ENCODE measurements around the gene MGRN1. TPM values are rescaled to one million over a fixed set of nuclear protein-coding genes. Genes with fewer than 3 reads are reported as not detected.
A peak's percentile ranks its signal among the peaks of the same experiment; 100 is the strongest.

MGRN1 gene
- total and polyA plus RNA-seq, 12 donors = 19.2 to 73.5 (median 40.8) TPM

DNA sequence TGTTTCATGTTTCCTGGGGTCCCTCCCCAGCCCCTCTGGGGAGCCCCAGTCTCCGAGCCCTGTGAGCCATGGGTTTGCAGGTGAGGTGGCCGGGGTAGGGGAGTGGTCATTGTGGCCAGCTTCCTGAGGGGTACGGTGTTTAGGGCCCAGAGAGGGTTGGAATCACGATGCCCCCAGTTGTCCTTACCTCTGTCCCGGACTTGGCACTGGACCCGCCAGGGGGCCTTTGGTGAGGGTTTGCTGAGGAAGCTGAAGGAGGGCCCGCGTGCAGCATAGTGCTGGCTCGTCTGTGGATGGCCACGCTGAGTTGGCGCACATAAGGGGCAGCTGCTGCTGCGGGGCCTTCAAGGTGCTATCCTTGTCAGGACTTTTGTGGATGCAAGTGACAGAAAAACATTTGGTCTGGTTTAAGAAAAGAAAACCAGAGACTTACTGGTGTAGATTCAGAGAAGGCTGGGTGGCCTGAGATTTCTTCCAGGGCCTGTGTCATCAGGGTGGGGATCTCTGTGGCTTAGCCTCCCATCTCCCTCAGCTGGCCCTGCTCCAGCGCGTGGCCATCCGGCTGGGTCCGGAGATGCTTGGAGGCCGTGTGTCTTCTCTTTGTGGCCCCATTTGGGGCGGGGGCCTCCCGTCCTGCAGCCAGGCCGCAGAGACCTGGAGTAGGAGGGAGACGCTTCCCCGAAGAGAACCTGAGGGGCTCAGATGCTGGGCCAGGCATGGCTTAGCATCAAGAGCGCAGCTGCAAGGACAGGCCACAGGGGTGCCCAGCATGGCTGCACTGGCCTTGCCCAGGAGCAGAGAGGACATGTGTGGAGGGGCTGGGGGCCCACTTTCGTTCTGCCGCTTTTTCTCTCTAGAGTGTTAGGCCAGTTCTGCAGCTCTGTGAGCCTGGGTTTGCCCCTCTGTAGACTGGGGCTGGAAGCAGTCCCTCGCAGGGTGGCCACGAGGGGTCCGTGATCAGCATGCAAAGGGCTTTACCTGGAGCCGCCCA is 35.0 kb downstream of the MGRN1 start:
- WGBS, 2 donors = 84 to 90% methylated on average over 29 of the region's 29 CpGs
- peaks cover 6 to 43% (median 23%) of the 10 kb centered on the region in 9 donors for H3K4me1 ChIP-seq
- no peaks in the 10 kb centered on the region for H3K27me3 ChIP-seq
- H3K36me3 ChIP-seq = peaks cover 0 to 77% (median 15%) of the 10 kb centered on the region in 9 donors
- no peak for DNase-seq
- H3K4me3 ChIP-seq = no peak overlapping the region
- peak overlapping the region in 3 of 10 donors; percentile 13 to 68 (median 25) for H3K27ac ChIP-seq
- ATAC-seq = peak in 1 of 8 donors; percentile 6
- TF ChIP-seq, protein P1, sequence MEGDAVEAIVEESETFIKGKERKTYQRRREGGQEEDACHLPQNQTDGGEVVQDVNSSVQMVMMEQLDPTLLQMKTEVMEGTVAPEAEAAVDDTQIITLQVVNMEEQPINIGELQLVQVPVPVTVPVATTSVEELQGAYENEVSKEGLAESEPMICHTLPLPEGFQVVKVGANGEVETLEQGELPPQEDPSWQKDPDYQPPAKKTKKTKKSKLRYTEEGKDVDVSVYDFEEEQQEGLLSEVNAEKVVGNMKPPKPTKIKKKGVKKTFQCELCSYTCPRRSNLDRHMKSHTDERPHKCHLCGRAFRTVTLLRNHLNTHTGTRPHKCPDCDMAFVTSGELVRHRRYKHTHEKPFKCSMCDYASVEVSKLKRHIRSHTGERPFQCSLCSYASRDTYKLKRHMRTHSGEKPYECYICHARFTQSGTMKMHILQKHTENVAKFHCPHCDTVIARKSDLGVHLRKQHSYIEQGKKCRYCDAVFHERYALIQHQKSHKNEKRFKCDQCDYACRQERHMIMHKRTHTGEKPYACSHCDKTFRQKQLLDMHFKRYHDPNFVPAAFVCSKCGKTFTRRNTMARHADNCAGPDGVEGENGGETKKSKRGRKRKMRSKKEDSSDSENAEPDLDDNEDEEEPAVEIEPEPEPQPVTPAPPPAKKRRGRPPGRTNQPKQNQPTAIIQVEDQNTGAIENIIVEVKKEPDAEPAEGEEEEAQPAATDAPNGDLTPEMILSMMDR (IDR thresholded peaks at IDR 0.05) = no peak
- no peaks in the 10 kb centered on the region for H3K9me3 ChIP-seq
- intact Hi-C loops (cut with DNase I) = no loop called here

DNA sequence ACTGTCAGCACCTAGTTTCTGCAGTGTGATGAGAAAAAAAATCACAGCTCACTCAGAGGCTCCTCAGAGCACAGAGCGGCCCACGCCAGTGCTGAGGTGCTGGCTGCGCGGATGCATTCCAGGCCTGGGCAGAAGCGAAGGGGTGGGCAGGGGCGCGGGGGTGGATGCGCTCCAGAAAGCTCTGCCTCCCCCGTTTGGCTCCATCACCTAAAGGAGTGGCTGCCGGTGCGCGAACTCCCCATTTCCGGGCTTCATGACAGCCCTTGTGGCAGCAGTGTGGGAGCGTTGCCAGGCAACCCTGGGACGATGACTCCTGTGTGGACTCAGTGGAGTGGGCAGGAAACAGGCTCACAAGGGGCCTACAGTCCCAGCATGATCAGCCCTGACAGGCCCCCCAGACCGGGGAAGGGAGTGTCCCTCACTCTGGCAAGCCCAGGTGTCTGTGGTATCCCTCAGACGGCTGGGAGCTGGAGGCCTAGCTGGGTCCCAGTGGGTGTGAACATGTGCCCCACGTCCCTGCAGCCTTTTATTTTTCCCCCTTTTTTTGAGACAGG is 35.9 kb downstream of the MGRN1 start:
- DNase-seq (peak; percentile 55 to 69), ATAC-seq (peak; percentile 35 to 67 (median 42))
- no peak overlapping the region for H3K4me3 ChIP-seq
- no peaks in the 10 kb centered on the region for H3K9me3 ChIP-seq
- H3K27me3 ChIP-seq = no peaks in the 10 kb centered on the region
- peak overlapping the region in 3 of 10 donors; percentile 13 to 68 (median 51) for H3K27ac ChIP-seq
- 28 to 30% methylated on average over 18 of the region's 18 CpGs for WGBS, 2 donors
- TF ChIP-seq, protein P1 (IDR thresholded peaks at IDR 0.05) = no peak
- H3K36me3 ChIP-seq = peaks cover 0 to 77% (median 10%) of the 10 kb centered on the region in 9 donors
- peaks cover 6 to 52% (median 24%) of the 10 kb centered on the region in 9 donors for H3K4me1 ChIP-seq
- intact Hi-C loops (cut with DNase I) = no loop called here

DNA sequence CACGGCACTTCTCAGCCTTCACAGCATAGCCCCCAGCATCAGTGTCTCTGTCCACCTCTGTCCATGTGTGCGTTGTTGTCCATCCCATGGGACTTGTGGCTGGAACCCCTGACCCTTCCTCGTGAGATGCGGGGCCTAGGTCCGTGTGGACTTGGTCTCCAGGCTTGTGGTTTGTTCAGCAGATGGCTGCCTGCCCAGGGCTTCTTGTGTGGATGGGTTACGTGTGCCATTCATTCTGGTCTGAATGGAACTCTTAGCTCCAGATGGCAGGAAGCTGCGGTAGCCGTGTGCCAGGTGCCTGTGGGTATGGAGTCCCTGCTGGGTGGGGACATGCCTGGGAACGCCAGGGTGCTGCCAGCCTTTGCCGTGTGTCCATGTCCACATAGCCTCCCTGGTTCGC is 37.0 kb downstream of the MGRN1 start:
- no peaks in the 10 kb centered on the region for H3K9me3 ChIP-seq
- H3K27ac ChIP-seq = no peak overlapping the region
- intact Hi-C loops (cut with DNase I) = no loop called here
- H3K27me3 ChIP-seq = no peaks in the 10 kb centered on the region
- peaks cover 6 to 52% (median 24%) of the 10 kb centered on the region in 9 donors for H3K4me1 ChIP-seq
- peaks cover 0 to 77% (median 13%) of the 10 kb centered on the region in 9 donors for H3K36me3 ChIP-seq
- ATAC-seq (no peak), DNase-seq (no peak)
- 75 to 78% methylated on average over 11 of the region's 11 CpGs for WGBS, 2 donors
- TF ChIP-seq, protein P1 (IDR thresholded peaks at IDR 0.05) = no peak
- no peak overlapping the region for H3K4me3 ChIP-seq

DNA sequence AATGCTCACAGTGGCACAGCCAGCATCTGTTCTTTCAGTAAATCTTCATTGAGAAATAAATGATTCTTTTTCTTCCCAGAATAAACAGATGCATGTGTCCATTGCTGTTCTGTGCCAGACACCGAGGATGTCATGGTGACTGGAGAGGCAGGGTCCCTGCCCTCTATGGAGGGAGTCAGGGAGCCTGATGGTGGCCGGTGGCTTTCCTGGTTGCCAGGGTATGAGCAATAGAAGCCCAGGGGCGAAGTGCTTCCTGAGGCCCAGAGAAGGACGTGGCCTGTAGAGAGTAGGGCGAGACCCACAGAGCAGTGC is 38.8 kb downstream of the MGRN1 start:
- peaks cover 0 to 77% (median 21%) of the 10 kb centered on the region in 9 donors for H3K36me3 ChIP-seq
- ATAC-seq (no peak), DNase-seq (no peak)
- H3K4me1 ChIP-seq = peaks cover 6 to 52% (median 24%) of the 10 kb centered on the region in 9 donors
- no peak overlapping the region for H3K4me3 ChIP-seq
- H3K9me3 ChIP-seq = no peaks in the 10 kb centered on the region
- peak overlapping the region in 4 of 10 donors; percentile 22 to 83 (median 43) for H3K27ac ChIP-seq
- TF ChIP-seq, protein P1 (IDR thresholded peaks at IDR 0.05) = no peak
- intact Hi-C loops (cut with DNase I) = no loop called here
- H3K27me3 ChIP-seq = no peaks in the 10 kb centered on the region
- WGBS, 2 donors = 78 to 80% methylated on average over 5 of the region's 5 CpGs
